ENCODE measurements around the gene RBPJL.

RBPJL gene

DNA sequence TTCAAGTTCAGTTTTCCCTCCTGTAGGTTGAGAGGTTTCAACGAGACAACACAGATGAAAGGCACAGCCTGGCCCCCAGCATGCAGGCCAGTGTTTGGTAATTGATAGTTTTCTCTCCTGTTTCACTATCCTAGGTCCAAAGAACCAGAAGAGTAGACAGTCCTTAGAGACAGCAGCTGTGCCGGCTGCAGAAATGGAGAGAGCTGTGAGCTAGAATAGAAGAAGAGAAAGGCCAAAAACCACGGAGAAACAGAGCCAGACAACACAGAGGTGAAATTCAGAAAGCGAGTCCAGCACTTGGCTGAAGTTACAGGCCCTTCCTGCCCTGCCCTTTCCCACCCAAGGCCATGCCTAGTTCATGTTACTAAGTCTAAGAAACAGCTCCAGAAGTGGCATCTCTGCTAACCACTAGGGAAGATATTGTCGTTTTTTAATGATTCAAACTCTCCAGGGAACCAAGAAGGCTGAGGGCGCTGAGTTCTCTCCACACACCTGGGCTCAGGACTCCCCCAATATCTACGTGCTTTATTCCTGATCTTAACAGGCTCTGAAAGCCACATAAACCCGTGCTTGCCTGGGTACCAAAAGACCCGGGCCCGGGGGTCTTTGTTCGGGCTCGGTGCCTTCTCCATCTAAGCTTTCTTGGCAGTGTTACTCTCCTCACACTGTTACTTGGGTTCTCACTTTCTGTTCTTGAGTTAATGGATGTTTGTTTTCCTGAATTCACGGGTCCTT is 16.5 kb upstream of the RBPJL start:
- Histone ChIP-seq H4K20me1 (ENCODE audit: insufficient read depth, low read length) (no peaks in the 10 kb centered on the region), H3F3A (ENCODE audit: insufficient read depth, low read length) (0 out of 2 replicates have a peak, but pooled peaks cover 4% of the 10 kb centered on the region), H3K9ac (ENCODE audit: low read length) (no peak overlapping the region), H3K9me2 (replicated peaks; ENCODE audit: insufficient read depth, low read length) (no peaks in the 10 kb centered on the region), H3K27me3 (replicated peaks; ENCODE audit: insufficient read depth, low read length) (peaks cover 14% of the 10 kb centered on the region), H3K36me3 (replicated peaks; ENCODE audit: insufficient read depth, low read length) (no peaks in the 10 kb centered on the region), H3K4me3 (ENCODE audit: low read length) (no peak overlapping the region), H3K27ac (ENCODE audit: low read length) (no peak overlapping the region), H3K79me2 (ENCODE audit: low read length) (no peaks in the 10 kb centered on the region), H2AFZ (ENCODE audit: low read length) (no peak overlapping the region), H3K4me2 (ENCODE audit: low read depth, low read length) (peak overlapping the region; percentile 28; the same call in 1 of the 2 replicates), H3K9me3 (replicated peaks; ENCODE audit: insufficient read depth, low read length) (no peaks in the 10 kb centered on the region), H3K4me1 (ENCODE audit: low read length) (peaks cover 9% of the 10 kb centered on the region; the same call in 1 of the 2 replicates)
- DNase-seq, result no peak
- TF ChIP-seq EZH2phosphoT487 (IDR thresholded peaks at IDR 0.05; ENCODE audit: low read length) (no peak), EZH2 (optimal IDR thresholded peaks at IDR 0.05; ENCODE audit: low read depth, low read length) (no peak)
- TF ChIP-seq, protein P1, sequence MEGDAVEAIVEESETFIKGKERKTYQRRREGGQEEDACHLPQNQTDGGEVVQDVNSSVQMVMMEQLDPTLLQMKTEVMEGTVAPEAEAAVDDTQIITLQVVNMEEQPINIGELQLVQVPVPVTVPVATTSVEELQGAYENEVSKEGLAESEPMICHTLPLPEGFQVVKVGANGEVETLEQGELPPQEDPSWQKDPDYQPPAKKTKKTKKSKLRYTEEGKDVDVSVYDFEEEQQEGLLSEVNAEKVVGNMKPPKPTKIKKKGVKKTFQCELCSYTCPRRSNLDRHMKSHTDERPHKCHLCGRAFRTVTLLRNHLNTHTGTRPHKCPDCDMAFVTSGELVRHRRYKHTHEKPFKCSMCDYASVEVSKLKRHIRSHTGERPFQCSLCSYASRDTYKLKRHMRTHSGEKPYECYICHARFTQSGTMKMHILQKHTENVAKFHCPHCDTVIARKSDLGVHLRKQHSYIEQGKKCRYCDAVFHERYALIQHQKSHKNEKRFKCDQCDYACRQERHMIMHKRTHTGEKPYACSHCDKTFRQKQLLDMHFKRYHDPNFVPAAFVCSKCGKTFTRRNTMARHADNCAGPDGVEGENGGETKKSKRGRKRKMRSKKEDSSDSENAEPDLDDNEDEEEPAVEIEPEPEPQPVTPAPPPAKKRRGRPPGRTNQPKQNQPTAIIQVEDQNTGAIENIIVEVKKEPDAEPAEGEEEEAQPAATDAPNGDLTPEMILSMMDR (IDR thresholded peaks at IDR 0.05; ENCODE audit: low read length), result no peak

DNA sequence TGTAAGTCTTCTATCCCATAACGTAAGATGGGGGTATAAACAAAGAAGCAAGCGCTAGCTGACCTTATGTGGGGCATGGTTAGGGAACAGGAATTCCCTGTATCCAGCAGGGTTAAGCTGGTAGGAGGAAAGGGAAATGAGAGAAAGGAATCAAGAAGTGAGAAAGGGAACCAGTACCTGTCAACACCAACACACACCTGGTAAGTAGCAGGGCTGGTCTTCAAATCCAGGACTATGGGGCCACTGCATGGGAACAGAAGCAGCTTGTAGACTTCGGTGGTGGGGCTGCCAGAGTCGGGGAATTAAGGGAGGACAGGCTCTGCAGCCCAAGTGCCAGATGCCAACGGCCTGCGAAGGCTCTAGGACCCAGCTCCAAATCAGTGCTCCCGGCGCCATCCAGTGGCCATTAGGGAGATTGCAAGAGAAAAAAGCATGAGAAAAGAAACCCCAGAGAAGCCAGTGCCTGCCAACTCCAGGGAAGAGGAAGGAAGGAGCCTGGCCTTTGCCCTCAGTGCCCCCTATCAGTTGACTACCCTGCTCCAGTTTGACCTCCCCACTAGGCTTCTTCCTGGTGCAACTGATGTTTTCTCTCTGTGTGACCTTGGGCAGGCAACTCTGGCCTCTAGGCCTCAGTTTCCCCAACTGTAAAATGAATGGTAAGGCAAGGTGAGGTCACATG is 15.8 kb upstream of the RBPJL start:
- no peaks in the 10 kb centered on the region for H3K9me2 ChIP-seq (replicated peaks; ENCODE audit: insufficient read depth, low read length)
- no peak overlapping the region for H2AFZ ChIP-seq (ENCODE audit: low read length)
- no peaks in the 10 kb centered on the region for H3K9me3 ChIP-seq (replicated peaks; ENCODE audit: insufficient read depth, low read length)
- H3K4me1 ChIP-seq (ENCODE audit: low read length), result peaks cover 9% of the 10 kb centered on the region; the same call in 1 of the 2 replicates
- H3K4me3 ChIP-seq (ENCODE audit: low read length), result no peak overlapping the region
- no peaks in the 10 kb centered on the region for H4K20me1 ChIP-seq (ENCODE audit: insufficient read depth, low read length)
- TF ChIP-seq EZH2 (optimal IDR thresholded peaks at IDR 0.05; ENCODE audit: low read depth, low read length) (no peak), EZH2phosphoT487 (IDR thresholded peaks at IDR 0.05; ENCODE audit: low read length) (no peak)
- TF ChIP-seq, protein P1 (IDR thresholded peaks at IDR 0.05; ENCODE audit: low read length), result peak; percentile 91
- H3K27me3 ChIP-seq (replicated peaks; ENCODE audit: insufficient read depth, low read length), result peaks cover 14% of the 10 kb centered on the region
- H3K4me2 ChIP-seq (ENCODE audit: low read depth, low read length), result peak overlapping the region; percentile 28; the same call in 1 of the 2 replicates
- H3K27ac ChIP-seq (ENCODE audit: low read length), result no peak overlapping the region
- DNase-seq, result peak; percentile 62
- H3F3A ChIP-seq (ENCODE audit: insufficient read depth, low read length), result 0 out of 2 replicates have a peak, but pooled peaks cover 4% of the 10 kb centered on the region
- H3K79me2 ChIP-seq (ENCODE audit: low read length), result no peaks in the 10 kb centered on the region
- H3K36me3 ChIP-seq (replicated peaks; ENCODE audit: insufficient read depth, low read length), result no peaks in the 10 kb centered on the region
- no peak overlapping the region for H3K9ac ChIP-seq (ENCODE audit: low read length)

DNA sequence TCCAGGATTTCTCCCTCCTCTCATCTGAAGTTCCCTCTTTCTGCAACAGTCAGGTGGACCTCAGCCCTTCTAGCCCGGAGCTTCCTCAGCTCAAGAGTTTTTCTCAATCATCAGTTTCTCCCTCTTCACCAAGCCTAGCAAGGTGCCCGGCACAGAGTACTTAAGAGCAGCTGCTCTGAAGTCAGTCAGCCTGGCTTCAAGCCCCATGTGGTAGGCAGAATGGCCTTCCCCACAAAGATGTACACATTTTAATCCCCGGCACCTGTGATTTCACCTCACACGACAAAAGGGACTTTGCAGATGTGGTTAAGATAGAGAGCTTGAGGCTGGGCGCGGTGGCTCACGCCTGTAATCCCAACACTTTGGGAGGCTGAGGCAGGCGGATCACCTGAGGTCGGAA is 15.1 kb upstream of the RBPJL start:
- 0 out of 2 replicates have a peak, but pooled peaks cover 4% of the 10 kb centered on the region for H3F3A ChIP-seq (ENCODE audit: insufficient read depth, low read length)
- no peak for DNase-seq
- H3K9me3 ChIP-seq (replicated peaks; ENCODE audit: insufficient read depth, low read length), result no peaks in the 10 kb centered on the region
- no peak overlapping the region for H3K4me2 ChIP-seq (ENCODE audit: low read depth, low read length)
- no peak overlapping the region for H3K9ac ChIP-seq (ENCODE audit: low read length)
- peaks cover 9% of the 10 kb centered on the region; the same call in 1 of the 2 replicates for H3K4me1 ChIP-seq (ENCODE audit: low read length)
- H3K4me3 ChIP-seq (ENCODE audit: low read length), result no peak overlapping the region
- no peaks in the 10 kb centered on the region for H4K20me1 ChIP-seq (ENCODE audit: insufficient read depth, low read length)
- H3K27me3 ChIP-seq (replicated peaks; ENCODE audit: insufficient read depth, low read length), result peaks cover 14% of the 10 kb centered on the region
- H3K79me2 ChIP-seq (ENCODE audit: low read length), result no peaks in the 10 kb centered on the region
- H2AFZ ChIP-seq (ENCODE audit: low read length), result no peak overlapping the region
- TF ChIP-seq EZH2phosphoT487 (IDR thresholded peaks at IDR 0.05; ENCODE audit: low read length), result no peak
- no peak for TF ChIP-seq EZH2 (optimal IDR thresholded peaks at IDR 0.05; ENCODE audit: low read depth, low read length)
- TF ChIP-seq, protein P1 (IDR thresholded peaks at IDR 0.05; ENCODE audit: low read length), result no peak
- no peaks in the 10 kb centered on the region for H3K36me3 ChIP-seq (replicated peaks; ENCODE audit: insufficient read depth, low read length)
- no peak overlapping the region for H3K27ac ChIP-seq (ENCODE audit: low read length)
- no peaks in the 10 kb centered on the region for H3K9me2 ChIP-seq (replicated peaks; ENCODE audit: insufficient read depth, low read length)

All from MM.1S (cell line).